Spinal cord (tissue), 10 donors: ENCODE measurements around the gene RIMBP2. TPM values are rescaled to one million over a fixed set of nuclear protein-coding genes. Genes with fewer than 3 reads are reported as not detected.

ENCODE experiments used
- DNase-seq, 6 donors: peaks; one replicate each; pipeline versions ENCODE4 v3.0.0 to v3.0.0-alpha.2; 2013 to 2015; ENCODE audit warnings: low spot score in 6 of 6, low read depth in 4 of 6
- H3K27ac ChIP-seq: one replicate; pipeline ENCODE4 v1.5.1; 2013; ENCODE audit warnings: low read depth, low read length, control low read depth
- H3K27me3 ChIP-seq: one replicate; pipeline ENCODE4 v1.6.1; 2013; ENCODE audit warnings: low read length; ENCODE audit not compliant: control insufficient read depth, insufficient read depth
- H3K36me3 ChIP-seq: one replicate; pipeline ENCODE4 v1.6.1; 2013; ENCODE audit warnings: low read length; ENCODE audit not compliant: control insufficient read depth, insufficient read depth
- H3K4me1 ChIP-seq: one replicate; pipeline ENCODE4 v1.6.1; 2013; ENCODE audit warnings: low read length; ENCODE audit not compliant: control insufficient read depth, insufficient read depth
- H3K4me3 ChIP-seq: one replicate; pipeline ENCODE4 v1.5.1; 2013; ENCODE audit warnings: low read depth, low read length, control low read depth
- H3K9me3 ChIP-seq: one replicate; pipeline ENCODE4 v1.6.1; 2013; ENCODE audit warnings: low read length; ENCODE audit not compliant: control insufficient read depth, insufficient read depth
- WGBS: methylation state at CpG from one replicate; pipeline ENCODE4 v1.1.5; 2013; ENCODE audit warnings: missing lambda C conversion rate; ENCODE audit not compliant: insufficient coverage; 5-methylcytosine and 5-hydroxymethylcytosine counted together
- polyA plus RNA-seq, 2 donors: library from polyadenylated mRNA; unstranded; fragments of 120-200 nt; gene quantifications; one replicate each; pipeline ENCODE4 v1.2.1, GENCODE V29; 2013; ENCODE audit not compliant: insufficient read length in 2 of 2
- total RNA-seq, 2 donors: library from RNA; depleted of rRNA in 1 of 2; stranded (reverse); fragments of 120-200 nt in 1 of 2; fragments of >200 nt in 1 of 2; gene quantifications; one replicate each; pipeline versions ENCODE4 v1.2.3 to v1.2.4, GENCODE V29; 2013 to 2014
- donor health status: healthy.

Gene RIMBP2
- total and polyA plus RNA-seq, 4 donors = 11.4 to 37.3 (median 27.5) TPM

DNA sequence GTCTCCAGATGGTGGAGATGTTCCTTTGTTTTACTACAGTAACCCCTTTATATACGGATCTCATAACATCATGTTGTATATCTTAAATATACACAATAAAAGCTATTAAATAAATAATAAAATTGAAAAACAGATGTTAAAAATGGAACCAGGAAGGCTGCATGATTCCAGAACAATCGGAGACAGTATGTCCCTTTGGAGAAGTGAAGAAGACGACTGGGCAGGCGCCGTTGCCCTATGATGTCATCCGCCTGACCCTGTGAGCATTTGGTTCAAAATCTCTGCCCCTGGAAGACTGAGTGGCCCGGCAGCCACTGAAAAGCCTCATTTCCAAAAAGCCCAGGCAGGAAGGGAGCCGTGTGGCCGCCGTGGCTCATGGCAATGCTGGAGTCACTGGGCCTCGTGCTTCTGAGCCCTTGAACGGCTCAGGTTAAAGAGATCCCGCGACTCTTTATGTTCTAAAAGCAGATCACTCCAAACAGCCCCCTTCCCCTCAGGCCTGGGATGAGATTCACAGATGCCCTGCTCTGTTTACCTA is 30.8 kb downstream of the RIMBP2 start:
- Histone ChIP-seq H3K36me3 (peaks cover 8% of the 10 kb centered on the region), H3K9me3 (no peaks in the 10 kb centered on the region), H3K4me3 (no peak overlapping the region), H3K27ac (no peak overlapping the region), H3K4me1 (peaks cover 38% of the 10 kb centered on the region), H3K27me3 (no peaks in the 10 kb centered on the region)
- no peak for DNase-seq
- 64% methylated on average over 13 of the region's 14 CpGs for WGBS

DNA sequence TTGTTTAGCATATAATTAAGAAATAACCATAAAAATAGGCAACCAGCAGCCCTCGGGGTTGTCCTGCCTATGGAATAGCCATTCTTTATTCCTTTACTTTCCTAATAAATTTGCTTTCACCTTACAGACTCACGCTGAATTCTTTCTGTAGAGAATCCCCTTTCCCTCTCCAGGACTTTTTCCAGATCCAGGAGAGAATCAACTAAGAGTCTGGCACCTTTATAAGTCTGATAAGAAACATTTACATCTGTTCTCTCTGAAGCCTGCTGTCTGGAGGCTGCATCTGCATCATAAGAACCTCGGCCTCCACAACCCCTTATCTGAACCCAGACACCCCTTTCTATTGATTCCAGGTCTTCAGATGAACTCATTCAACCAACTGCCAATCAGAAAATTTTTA is 32.3 kb downstream of the RIMBP2 start:
- no peak for DNase-seq
- Histone ChIP-seq H3K27me3 (no peaks in the 10 kb centered on the region), H3K27ac (no peak overlapping the region), H3K36me3 (peaks cover 5% of the 10 kb centered on the region), H3K4me1 (peaks cover 28% of the 10 kb centered on the region), H3K9me3 (no peaks in the 10 kb centered on the region), H3K4me3 (no peak overlapping the region)
- 77% methylated on average over 2 of the region's 3 CpGs for WGBS

DNA sequence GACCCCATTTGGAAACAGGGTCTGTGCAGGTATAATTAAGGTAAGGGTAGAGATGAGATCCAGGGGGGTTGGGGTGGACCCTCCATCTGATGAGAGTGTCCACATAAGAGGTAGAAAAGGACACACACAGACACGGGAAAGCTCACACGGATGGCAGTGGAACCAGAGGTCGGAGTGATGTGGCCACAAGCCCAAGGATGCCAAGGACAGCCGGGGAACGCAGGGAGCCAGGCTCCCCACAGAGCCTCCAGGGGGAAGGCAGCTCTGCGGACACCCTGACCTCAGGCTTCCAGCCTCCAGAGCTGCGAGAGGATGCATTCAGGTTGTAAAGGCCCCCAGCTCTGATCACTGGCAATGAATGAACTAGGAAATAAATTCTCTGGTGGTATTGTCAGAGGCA is 33.0 kb downstream of the RIMBP2 start:
- H3K27ac ChIP-seq = no peak overlapping the region
- WGBS = 82% methylated on average over 7 of the region's 7 CpGs
- H3K4me3 ChIP-seq = no peak overlapping the region
- H3K9me3 ChIP-seq = no peaks in the 10 kb centered on the region
- H3K27me3 ChIP-seq = no peaks in the 10 kb centered on the region
- H3K4me1 ChIP-seq = peaks cover 21% of the 10 kb centered on the region
- H3K36me3 ChIP-seq = peaks cover 5% of the 10 kb centered on the region
- DNase-seq = no peak

DNA sequence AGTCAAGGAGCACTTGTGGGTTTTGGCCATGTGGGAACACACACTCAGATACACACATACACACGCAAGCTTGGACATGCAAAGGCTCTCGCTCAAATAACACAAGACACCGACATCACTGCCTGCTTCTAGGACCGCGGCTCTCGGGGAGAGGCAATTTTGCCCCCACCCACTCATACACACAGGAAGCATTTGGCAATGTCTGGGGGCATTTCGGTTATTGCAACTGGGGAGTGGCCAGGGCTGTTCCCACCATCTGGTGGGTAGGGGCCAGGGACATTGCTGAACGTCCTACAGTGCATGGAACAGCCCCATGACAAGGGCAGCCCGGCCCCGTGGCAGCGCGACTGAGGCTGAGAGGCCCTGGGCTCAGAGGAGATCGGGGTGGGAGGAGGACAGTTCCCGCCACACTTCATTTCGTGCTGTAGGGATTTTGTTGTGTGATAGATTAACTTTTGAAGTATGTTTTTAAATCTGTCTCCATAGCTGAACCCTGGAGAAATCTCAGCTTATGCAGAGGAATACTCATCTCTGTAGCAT is 35.6 kb downstream of the RIMBP2 start:
- Histone ChIP-seq H3K9me3 (peaks cover 2% of the 10 kb centered on the region), H3K4me3 (no peak overlapping the region), H3K36me3 (no peaks in the 10 kb centered on the region), H3K27me3 (no peaks in the 10 kb centered on the region), H3K4me1 (peaks cover 7% of the 10 kb centered on the region), H3K27ac (no peak overlapping the region)
- 92% methylated on average over 14 of the region's 15 CpGs for WGBS
- DNase-seq = no peak

DNA sequence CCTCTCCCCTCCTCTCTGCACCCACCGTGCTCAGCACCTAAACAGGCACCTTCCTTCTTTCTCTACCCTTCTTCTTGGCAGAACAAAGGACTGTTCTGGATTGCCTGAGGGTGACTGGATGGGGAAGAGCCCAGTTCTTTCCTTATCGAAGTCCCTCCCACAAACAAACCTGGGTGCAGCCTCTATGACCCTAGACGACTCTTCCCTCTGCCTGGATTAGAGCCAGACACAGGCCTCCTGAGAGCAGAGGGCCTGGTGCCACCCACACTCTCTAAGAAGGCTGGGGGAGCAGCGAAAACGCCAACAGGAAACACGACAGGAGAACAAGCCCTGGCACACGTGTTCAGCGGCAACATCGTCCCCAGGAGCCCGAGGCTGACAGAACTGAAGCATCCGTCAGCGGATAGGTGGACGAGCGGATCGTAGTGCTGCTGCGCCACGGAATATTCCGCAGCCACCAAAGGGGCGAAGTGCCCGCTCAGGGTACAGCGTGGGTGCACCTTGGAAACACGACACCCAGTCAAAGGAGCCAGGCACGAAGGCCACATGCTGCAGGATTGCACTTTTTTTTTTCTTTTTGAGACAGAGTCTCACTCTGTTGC is 38.0 kb downstream of the RIMBP2 start:
- Histone ChIP-seq H3K36me3 (peaks cover 4% of the 10 kb centered on the region), H3K27me3 (no peaks in the 10 kb centered on the region), H3K27ac (no peak overlapping the region), H3K4me1 (peaks cover 7% of the 10 kb centered on the region), H3K4me3 (no peak overlapping the region), H3K9me3 (peaks cover 2% of the 10 kb centered on the region)
- WGBS = 89% methylated on average over 21 of the region's 23 CpGs
- DNase-seq = no peak

- Histone ChIP-seq H3K27ac (no peak overlapping the region), H3K9me3 (peaks cover 2% of the 10 kb centered on the region), H3K36me3 (peaks cover 4% of the 10 kb centered on the region), H3K27me3 (no peaks in the 10 kb centered on the region), H3K4me1 (peaks cover 12% of the 10 kb centered on the region), H3K4me3 (no peak overlapping the region)
- DNase-seq = no peak
- 96% methylated on average over 14 of the region's 15 CpGs for WGBS
Measured at GRCh38 chr12:130675791-130676190, 40.3 kb downstream of the RIMBP2 start.

DNA sequence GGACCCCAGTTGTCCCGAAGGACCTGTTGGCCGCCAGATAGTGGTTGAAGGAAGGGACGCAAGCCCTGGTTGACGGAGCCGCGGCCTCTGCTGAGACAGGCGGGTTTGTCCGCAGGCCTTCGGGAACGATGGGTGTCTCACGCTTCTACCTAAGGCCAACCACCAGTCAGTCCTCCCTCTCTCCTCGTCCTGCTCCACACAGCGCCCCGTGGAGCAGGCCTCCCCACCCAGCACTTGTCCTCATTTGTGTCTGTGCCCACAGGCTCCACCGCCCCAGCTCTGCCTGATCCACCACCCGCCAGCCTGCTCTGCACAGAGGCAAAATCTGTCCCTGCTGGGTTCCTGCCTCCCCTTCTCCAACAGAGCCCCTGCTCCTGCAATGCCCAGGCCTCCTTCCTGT is 41.0 kb downstream of the RIMBP2 start:
- Histone ChIP-seq H3K36me3 (peaks cover 4% of the 10 kb centered on the region), H3K4me3 (no peak overlapping the region), H3K27me3 (no peaks in the 10 kb centered on the region), H3K9me3 (peaks cover 2% of the 10 kb centered on the region), H3K4me1 (peaks cover 12% of the 10 kb centered on the region), H3K27ac (no peak overlapping the region)
- 91% methylated on average over 13 of the region's 16 CpGs for WGBS
- DNase-seq = no peak

DNA sequence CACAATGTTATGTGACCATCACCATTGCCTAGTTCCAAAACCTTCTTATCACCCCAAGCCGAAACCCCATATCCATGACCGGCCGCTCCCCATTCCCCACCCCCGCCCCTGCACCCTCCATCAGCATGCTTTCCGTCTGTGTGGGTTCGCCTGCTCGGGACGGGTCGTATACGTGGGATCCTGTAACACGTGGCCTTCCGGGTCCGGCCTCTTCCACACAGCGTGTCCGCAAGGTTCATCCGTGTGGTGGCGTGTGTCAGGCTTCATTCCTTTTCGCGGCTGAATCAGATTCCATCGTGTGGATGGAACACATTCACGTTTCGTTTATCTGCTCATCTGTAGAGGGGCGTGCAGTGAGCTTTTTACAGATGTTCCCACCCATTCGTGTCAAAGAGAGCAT is 41.4 kb downstream of the RIMBP2 start:
- no peak for DNase-seq
- no peak overlapping the region for H3K4me3 ChIP-seq
- no peaks in the 10 kb centered on the region for H3K27me3 ChIP-seq
- H3K4me1 ChIP-seq = peaks cover 12% of the 10 kb centered on the region
- 96% methylated on average over 23 of the region's 24 CpGs for WGBS
- H3K36me3 ChIP-seq = peaks cover 4% of the 10 kb centered on the region
- peaks cover 2% of the 10 kb centered on the region for H3K9me3 ChIP-seq
- no peak overlapping the region for H3K27ac ChIP-seq

GRCh38 chr12:130673036-130673705 is 42.9 kb downstream of the RIMBP2 start:
- H3K4me3 ChIP-seq = no peak overlapping the region
- H3K36me3 ChIP-seq = peaks cover 4% of the 10 kb centered on the region
- H3K9me3 ChIP-seq = peaks cover 2% of the 10 kb centered on the region
- peaks cover 12% of the 10 kb centered on the region for H3K4me1 ChIP-seq
- no peaks in the 10 kb centered on the region for H3K27me3 ChIP-seq
- 73% methylated on average over 17 of the region's 17 CpGs for WGBS
- H3K27ac ChIP-seq = no peak overlapping the region
- no peak for DNase-seq
